ENCODE results near the gene MTFMT. TPM values are rescaled to one million over a fixed set of nuclear protein-coding genes. Genes with fewer than 3 reads are reported as not detected.

Gene MTFMT
- total and polyA plus RNA-seq, 12 donors, result 5.2 to 42.8 (median 16.5) TPM

- WGBS, 4 donors, result 96 to 100% (median 97%) methylated on average over 4 to 6 of the region's 6 CpGs
- Histone ChIP-seq H3K4me3 (no peak overlapping the region), H3K36me3 (replicated peaks in 1 of 2) (peaks cover 0 to 94% of the 10 kb centered on the region in 2 donors)
These were observed 69.3 kb downstream of the MTFMT start for GRCh38 chr15:64960153-64960552.

DNA sequence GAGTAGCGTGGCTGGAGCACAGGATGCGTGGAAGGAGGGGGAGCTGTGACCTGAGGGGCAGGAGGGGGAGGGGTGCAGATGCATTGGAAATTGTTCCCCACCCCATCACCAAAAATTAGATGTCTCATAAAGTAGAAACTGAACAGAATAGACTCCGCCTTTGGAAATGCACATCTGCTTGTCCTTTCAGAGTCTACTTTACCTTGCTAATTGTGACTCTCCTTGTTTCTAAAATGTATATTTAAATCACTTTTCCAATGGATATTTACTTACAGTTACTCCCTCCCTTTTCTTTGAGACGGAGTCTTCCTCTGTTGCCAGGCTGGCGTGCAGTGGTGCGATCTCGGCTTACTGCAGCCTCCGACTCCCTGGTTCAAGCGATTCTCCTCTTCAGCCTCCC, 70.3 kb downstream of the MTFMT start:
- no peak for TF ChIP-seq POLR2A (IDR thresholded peaks at IDR 0.05)
- TF ChIP-seq, protein P1, sequence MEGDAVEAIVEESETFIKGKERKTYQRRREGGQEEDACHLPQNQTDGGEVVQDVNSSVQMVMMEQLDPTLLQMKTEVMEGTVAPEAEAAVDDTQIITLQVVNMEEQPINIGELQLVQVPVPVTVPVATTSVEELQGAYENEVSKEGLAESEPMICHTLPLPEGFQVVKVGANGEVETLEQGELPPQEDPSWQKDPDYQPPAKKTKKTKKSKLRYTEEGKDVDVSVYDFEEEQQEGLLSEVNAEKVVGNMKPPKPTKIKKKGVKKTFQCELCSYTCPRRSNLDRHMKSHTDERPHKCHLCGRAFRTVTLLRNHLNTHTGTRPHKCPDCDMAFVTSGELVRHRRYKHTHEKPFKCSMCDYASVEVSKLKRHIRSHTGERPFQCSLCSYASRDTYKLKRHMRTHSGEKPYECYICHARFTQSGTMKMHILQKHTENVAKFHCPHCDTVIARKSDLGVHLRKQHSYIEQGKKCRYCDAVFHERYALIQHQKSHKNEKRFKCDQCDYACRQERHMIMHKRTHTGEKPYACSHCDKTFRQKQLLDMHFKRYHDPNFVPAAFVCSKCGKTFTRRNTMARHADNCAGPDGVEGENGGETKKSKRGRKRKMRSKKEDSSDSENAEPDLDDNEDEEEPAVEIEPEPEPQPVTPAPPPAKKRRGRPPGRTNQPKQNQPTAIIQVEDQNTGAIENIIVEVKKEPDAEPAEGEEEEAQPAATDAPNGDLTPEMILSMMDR (IDR thresholded peaks at IDR 0.05), result no peak
- peaks cover 0 to 85% of the 10 kb centered on the region in 2 donors for H3K36me3 ChIP-seq (replicated peaks in 1 of 2)

More at GRCh38 chr15:64960153-64960552, 69.3 kb downstream of the MTFMT start:
- TF ChIP-seq, protein P1 (IDR thresholded peaks at IDR 0.05), result no peak
- TF ChIP-seq POLR2A (IDR thresholded peaks at IDR 0.05), result no peak
- DNase-seq, result no peak
- Histone ChIP-seq H3K4me1 (replicated peaks in 1 of 2) (no peaks in the 10 kb centered on the region), H3K27me3 (no peaks in the 10 kb centered on the region), H3K9me3 (replicated peaks in 1 of 3) (no peaks in the 10 kb centered on the region), H3K27ac (no peak overlapping the region)
- intact Hi-C loops (cut with DNase I), result no loop called here

GRCh38 chr15:64954395-64954794, 75.0 kb downstream of the MTFMT start:
- DNase-seq, result no peak
- WGBS, 4 donors, result 48 to 83% (median 65%) methylated on average over 2 to 3 of the region's 3 CpGs
- intact Hi-C loops (cut with DNase I), result no loop called here
- Histone ChIP-seq H3K4me1 (replicated peaks in 1 of 2) (no peaks in the 10 kb centered on the region), H3K4me3 (no peak overlapping the region), H3K27me3 (no peaks in the 10 kb centered on the region), H3K36me3 (replicated peaks in 1 of 2) (peaks cover 0 to 39% of the 10 kb centered on the region in 2 donors), H3K27ac (no peak overlapping the region), H3K9me3 (replicated peaks in 1 of 3) (no peaks in the 10 kb centered on the region)
- no peak for TF ChIP-seq POLR2A (IDR thresholded peaks at IDR 0.05)
- TF ChIP-seq, protein P1 (IDR thresholded peaks at IDR 0.05), result no peak

More for the DNA sequence above, 70.3 kb downstream of the MTFMT start:
- WGBS, 4 donors, result 94 to 98% (median 96%) methylated on average over 9 of the region's 9 CpGs
- intact Hi-C loops (cut with DNase I), result no loop called here
- DNase-seq, result no peak
- Histone ChIP-seq H3K9me3 (replicated peaks in 1 of 3) (no peaks in the 10 kb centered on the region), H3K27ac (no peak overlapping the region), H3K27me3 (no peaks in the 10 kb centered on the region), H3K4me3 (no peak overlapping the region), H3K4me1 (replicated peaks in 1 of 2) (no peaks in the 10 kb centered on the region)

GRCh38 chr15:64951777-64952418, 77.5 kb downstream of the MTFMT start:
- no peak for TF ChIP-seq POLR2A (IDR thresholded peaks at IDR 0.05)
- TF ChIP-seq, protein P1 (IDR thresholded peaks at IDR 0.05), result no peak
- H3K36me3 ChIP-seq (replicated peaks in 1 of 2), result peaks cover 0 to 22% of the 10 kb centered on the region in 2 donors
- no peaks in the 10 kb centered on the region for H3K9me3 ChIP-seq (replicated peaks in 1 of 3)
- 89 to 100% (median 91%) methylated on average over 2 of the region's 2 CpGs for WGBS, 4 donors
- H3K27ac ChIP-seq, result no peak overlapping the region
- no peak for DNase-seq
- H3K4me1 ChIP-seq (replicated peaks in 1 of 2), result no peaks in the 10 kb centered on the region
- intact Hi-C loops (cut with DNase I), result no loop called here
- no peak overlapping the region for H3K4me3 ChIP-seq
- no peaks in the 10 kb centered on the region for H3K27me3 ChIP-seq

Other genes starting within 250 kb of the MTFMT start
- gene PIF1, start 204.0 kb downstream of the MTFMT start, total RNA-seq, result 1 to 10 TPM in 6 of 9 donors, under 1 TPM in 3; 0.26 to 4.0 (median 1.8) TPM
- 1 to 10 TPM in 2 of 3 donors, under 1 TPM in 1; 0.33 to 6.0 (median 3.0) TPM for gene PIF1, start 204.0 kb downstream of the MTFMT start, polyA plus RNA-seq
- gene PLEKHO2, start 187.7 kb downstream of the MTFMT start, total RNA-seq, result 10 to 100 TPM; 11.7 to 62.9 (median 49.5) TPM
- 10 to 100 TPM; 20.4 to 49.3 (median 33.7) TPM for gene PLEKHO2, start 187.7 kb downstream of the MTFMT start, polyA plus RNA-seq
- 10 to 100 TPM in 8 of 9 donors, 1 to 10 TPM in 1; 7.0 to 41.7 (median 31.2) TPM for gene ANKDD1A, start 117.7 kb downstream of the MTFMT start, total RNA-seq
- 10 to 100 TPM; 13.0 to 29.7 (median 23.0) TPM for gene ANKDD1A, start 117.7 kb downstream of the MTFMT start, polyA plus RNA-seq
- gene SPG21, start 39.7 kb downstream of the MTFMT start, total RNA-seq, result 100 to 1,000 TPM in 3 of 9 donors, 10 to 100 TPM in 6; 67.7 to 121 (median 93.4) TPM
- gene SPG21, start 39.7 kb downstream of the MTFMT start, polyA plus RNA-seq, result 10 to 100 TPM; 51.1 to 89.5 (median 58.4) TPM
- 1 to 10 TPM in 1 of 9 donors, under 1 TPM in 5, not detected in 3; 0.32 to 2.6 (median 0.62) TPM for gene SLC51B, start 15.7 kb upstream of the MTFMT start, total RNA-seq
- 1 to 10 TPM in 2 of 3 donors, under 1 TPM in 1; 0.40 to 3.1 (median 1.5) TPM for gene SLC51B, start 15.7 kb upstream of the MTFMT start, polyA plus RNA-seq
- 1 to 10 TPM; 1.3 to 9.2 (median 2.7) TPM for gene RASL12, start 38.4 kb upstream of the MTFMT start, total RNA-seq
- 1 to 10 TPM; 1.4 to 7.0 (median 4.3) TPM for gene RASL12, start 38.4 kb upstream of the MTFMT start, polyA plus RNA-seq
- gene KBTBD13, start 47.1 kb upstream of the MTFMT start, total RNA-seq, result not detected
- not detected for gene KBTBD13, start 47.1 kb upstream of the MTFMT start, polyA plus RNA-seq
- 1 to 10 TPM in 7 of 9 donors, under 1 TPM in 2; 0.48 to 5.6 (median 2.9) TPM for gene UBAP1L, start 85.6 kb upstream of the MTFMT start, total RNA-seq
- gene UBAP1L, start 85.6 kb upstream of the MTFMT start, polyA plus RNA-seq, result 10 to 100 TPM in 1 of 3 donors, 1 to 10 TPM in 2; 1.1 to 34.9 (median 5.7) TPM
- gene PDCD7, start 104.2 kb upstream of the MTFMT start, total RNA-seq, result 100 to 1,000 TPM in 1 of 9 donors, 10 to 100 TPM in 8; 12.9 to 121 (median 21.2) TPM
- gene PDCD7, start 104.2 kb upstream of the MTFMT start, polyA plus RNA-seq, result 10 to 100 TPM in 2 of 3 donors, 1 to 10 TPM in 1; 9.8 to 18.7 (median 17.3) TPM
- gene CLPX, start 155.7 kb upstream of the MTFMT start, total RNA-seq, result 10 to 100 TPM; 34.3 to 70.7 (median 50.1) TPM
- gene CLPX, start 155.7 kb upstream of the MTFMT start, polyA plus RNA-seq, result 10 to 100 TPM; 10.4 to 69.1 (median 11.3) TPM
- gene CILP, start 181.8 kb upstream of the MTFMT start, total RNA-seq, result 1 to 10 TPM in 4 of 9 donors, under 1 TPM in 5; 0.39 to 2.7 (median 0.96) TPM
- 1 to 10 TPM in 1 of 3 donors, under 1 TPM in 2; 0.68 to 1.4 (median 0.97) TPM for gene CILP, start 181.8 kb upstream of the MTFMT start, polyA plus RNA-seq

Data from adrenal gland (tissue), 12 donors.